Neural progenitor cell (in vitro differentiated cells): Measurements from ENCODE around the gene SHE. TPM values are rescaled to one million over a fixed set of nuclear protein-coding genes. Genes with fewer than 3 reads are reported as not detected.

ENCODE experiments used
- DNase-seq: peaks from one replicate; pipeline ENCODE4 v3.0.0-alpha.2; 2016; ENCODE audit warnings: low spot score
- H2AFZ ChIP-seq: fragments of 200-600 bp; sonication (generic); replicated peaks from 2 replicates; pipeline ENCODE4 v1.6.1; 2016; ENCODE audit warnings: antibody characterized with exemption
- H3F3A ChIP-seq: fragments of 200-600 bp; sonication (generic); 2 replicates; pipeline ENCODE4 v1.6.1; 2016; ENCODE audit warnings: antibody characterized with exemption, low read depth
- H3K27ac ChIP-seq: fragments of 200-600 bp; sonication (generic); 2 replicates; pipeline ENCODE4 v1.5.1; 2016; ENCODE audit warnings: mild to moderate bottlenecking
- H3K27me3 ChIP-seq: fragments of 200-600 bp; sonication (generic); 2 replicates; pipeline ENCODE4 v1.6.1; 2016; ENCODE audit warnings: mild to moderate bottlenecking, moderate library complexity
- H3K36me3 ChIP-seq: fragments of 200-600 bp; sonication (generic); 2 replicates; pipeline ENCODE4 v1.5.1; 2016
- H3K4me1 ChIP-seq: fragments of 200-600 bp; sonication (generic); 2 replicates; pipeline ENCODE4 v1.6.1; 2016; ENCODE audit warnings: mixed run types
- H3K4me2 ChIP-seq: fragments of 200-600 bp; sonication (generic); 2 replicates; pipeline ENCODE4 v1.6.1; 2016
- H3K4me3 ChIP-seq: fragments of 200-600 bp; sonication (generic); 2 replicates; pipeline ENCODE4 v1.5.1; 2016
- H3K79me2 ChIP-seq: fragments of 200-600 bp; sonication (generic); 2 replicates; pipeline ENCODE4 v1.6.1; 2016; ENCODE audit warnings: low read depth
- H3K9ac ChIP-seq: fragments of 200-600 bp; sonication (generic); 2 replicates; pipeline ENCODE4 v1.6.1; 2016
- H3K9me3 ChIP-seq: fragments of 200-600 bp; sonication (generic); 2 replicates; pipeline ENCODE4 v1.5.1; 2016; ENCODE audit warnings: low read depth
- H4K20me1 ChIP-seq: fragments of 200-600 bp; sonication (generic); 2 replicates; pipeline ENCODE4 v1.6.1; 2016; ENCODE audit warnings: low read depth
- H3K27ac Mint-ChIP-seq: 3 replicates; pipeline ENCODE4 v1.8.0; 2021; ENCODE audit warnings: mixed read lengths
- H3K27me3 Mint-ChIP-seq: 2 replicates; pipeline ENCODE4 v1.8.0; 2022; ENCODE audit warnings: low read depth, mild to moderate bottlenecking, inconsistent platforms, moderate library complexity, mixed read lengths; ENCODE audit not compliant: insufficient read depth
- H3K36me3 Mint-ChIP-seq: 3 replicates; pipeline ENCODE4 v1.8.0; 2021; ENCODE audit warnings: mixed read lengths
- H3K4me1 Mint-ChIP-seq: 3 replicates; pipeline ENCODE4 v1.8.0; 2021; ENCODE audit warnings: mixed read lengths
- H3K4me3 Mint-ChIP-seq: 3 replicates; pipeline ENCODE4 v1.8.0; 2021; ENCODE audit warnings: mild to moderate bottlenecking, moderate library complexity, mixed read lengths
- H3K9me3 Mint-ChIP-seq: 3 replicates; pipeline ENCODE4 v1.8.0; 2020; ENCODE audit warnings: mixed read lengths
- EZH2 ChIP-seq: fragments of 200-600 bp; sonication (generic); IDR thresholded peaks from 2 replicates; pipeline ENCODE4 v1.6.1; 2017; ENCODE audit warnings: antibody characterized with exemption, mild to moderate bottlenecking, moderate library complexity
- EZH2phosphoT487 ChIP-seq: fragments of 200-600 bp; sonication (generic); IDR thresholded peaks from 2 replicates; pipeline ENCODE4 v1.6.1; 2017; ENCODE audit warnings: antibody characterized with exemption
- total RNA-seq: library from RNA; depleted of rRNA; stranded (reverse); fragments of >200 nt; gene quantifications from 2 replicates; pipeline ENCODE4 v1.2.3, GENCODE V29; 2015; ENCODE audit warnings: low replicate concordance
- TF ChIP-seq, protein P1 (sequence below): fragments of 200-600 bp; sonication (generic); IDR thresholded peaks from 2 replicates; pipeline ENCODE4 v1.5.1; 2017; ENCODE audit warnings: antibody characterized with exemption, mild to moderate bottlenecking

The SHE gene
- total RNA-seq, 1 donor from 2014 or later, result 0.04 TPM

DNA sequence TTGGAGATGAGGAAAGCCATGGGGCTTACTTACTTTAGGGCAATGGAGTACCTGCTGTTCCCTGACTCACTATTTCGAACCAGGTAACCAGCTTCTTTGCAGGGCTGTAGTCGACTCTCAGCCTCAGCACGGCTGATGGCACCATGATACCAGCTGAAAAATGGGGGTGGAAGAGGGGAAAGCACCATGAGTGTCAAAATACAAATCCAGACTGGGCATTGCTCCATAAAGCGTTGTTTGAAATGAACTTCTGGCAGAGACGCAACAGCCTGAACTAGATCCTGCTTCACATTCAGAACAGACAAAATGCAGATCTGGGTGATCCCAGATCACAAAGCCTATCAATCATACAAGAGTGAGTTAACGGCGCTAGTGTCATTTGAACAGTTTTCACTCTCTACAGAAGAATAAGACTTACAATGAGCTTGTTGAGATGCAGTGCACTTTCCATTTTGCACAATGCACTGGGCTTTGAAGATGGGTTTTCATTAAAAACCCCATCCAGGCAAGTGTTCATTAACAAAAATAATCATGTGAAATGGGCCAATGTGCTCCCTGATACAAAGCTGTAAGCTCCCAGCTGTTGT, 16.2 kb downstream of the SHE start:
- Histone ChIP-seq H3K4me1 (peaks cover 4% of the 10 kb centered on the region), H3K4me3 (no peak overlapping the region), H3K9me3 (no peaks in the 10 kb centered on the region), H3K4me2 (no peak overlapping the region), H2AFZ (no peak overlapping the region), H3K9ac (no peak overlapping the region), H3K79me2 (no peaks in the 10 kb centered on the region), H3F3A (no peaks in the 10 kb centered on the region), H4K20me1 (no peaks in the 10 kb centered on the region), H3K27ac (no peak overlapping the region), H3K27me3 (no peaks in the 10 kb centered on the region), H3K36me3 (no peaks in the 10 kb centered on the region)
- H3K27ac Mint-ChIP-seq, result no peak overlapping the region
- H3K36me3 Mint-ChIP-seq, result no peaks in the 10 kb centered on the region
- H3K4me3 Mint-ChIP-seq, result no peak overlapping the region
- H3K9me3 Mint-ChIP-seq, result no peaks in the 10 kb centered on the region
- DNase-seq, result no peak
- H3K4me1 Mint-ChIP-seq, result peaks cover 5% of the 10 kb centered on the region
- TF ChIP-seq EZH2 (no peak), EZH2phosphoT487 (no peak)
- TF ChIP-seq, protein P1, sequence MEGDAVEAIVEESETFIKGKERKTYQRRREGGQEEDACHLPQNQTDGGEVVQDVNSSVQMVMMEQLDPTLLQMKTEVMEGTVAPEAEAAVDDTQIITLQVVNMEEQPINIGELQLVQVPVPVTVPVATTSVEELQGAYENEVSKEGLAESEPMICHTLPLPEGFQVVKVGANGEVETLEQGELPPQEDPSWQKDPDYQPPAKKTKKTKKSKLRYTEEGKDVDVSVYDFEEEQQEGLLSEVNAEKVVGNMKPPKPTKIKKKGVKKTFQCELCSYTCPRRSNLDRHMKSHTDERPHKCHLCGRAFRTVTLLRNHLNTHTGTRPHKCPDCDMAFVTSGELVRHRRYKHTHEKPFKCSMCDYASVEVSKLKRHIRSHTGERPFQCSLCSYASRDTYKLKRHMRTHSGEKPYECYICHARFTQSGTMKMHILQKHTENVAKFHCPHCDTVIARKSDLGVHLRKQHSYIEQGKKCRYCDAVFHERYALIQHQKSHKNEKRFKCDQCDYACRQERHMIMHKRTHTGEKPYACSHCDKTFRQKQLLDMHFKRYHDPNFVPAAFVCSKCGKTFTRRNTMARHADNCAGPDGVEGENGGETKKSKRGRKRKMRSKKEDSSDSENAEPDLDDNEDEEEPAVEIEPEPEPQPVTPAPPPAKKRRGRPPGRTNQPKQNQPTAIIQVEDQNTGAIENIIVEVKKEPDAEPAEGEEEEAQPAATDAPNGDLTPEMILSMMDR, result no peak
- peaks cover 10% of the 10 kb centered on the region for H3K27me3 Mint-ChIP-seq

DNA sequence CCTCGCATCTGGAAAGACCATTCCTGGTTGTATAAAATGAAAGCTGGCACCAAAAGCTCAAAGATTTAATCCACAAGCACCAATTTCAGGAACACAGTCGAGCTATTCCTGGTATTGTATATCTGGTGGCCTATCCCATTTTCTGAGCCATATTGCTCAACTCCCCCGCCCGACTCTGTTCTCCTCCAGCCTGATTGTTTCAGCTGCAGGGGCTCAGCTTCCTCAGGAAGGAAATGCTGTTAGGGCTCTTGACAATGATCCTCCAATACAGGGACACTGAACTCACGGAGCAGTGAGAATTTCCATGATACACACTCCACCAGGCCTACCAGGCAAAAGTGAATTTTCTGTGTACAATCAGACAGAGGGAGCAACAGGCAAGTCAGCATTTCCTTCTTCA, 17.1 kb downstream of the SHE start:
- Histone ChIP-seq H3K27me3 (no peaks in the 10 kb centered on the region), H3K9me3 (no peaks in the 10 kb centered on the region), H3K4me3 (no peak overlapping the region), H3K79me2 (no peaks in the 10 kb centered on the region), H3K4me2 (no peak overlapping the region), H2AFZ (no peak overlapping the region), H3K4me1 (peaks cover 4% of the 10 kb centered on the region), H4K20me1 (no peaks in the 10 kb centered on the region), H3F3A (peaks cover 7% of the 10 kb centered on the region), H3K9ac (no peak overlapping the region), H3K27ac (no peak overlapping the region), H3K36me3 (no peaks in the 10 kb centered on the region)
- Mint-ChIP-seq H3K27me3 (peaks cover 10% of the 10 kb centered on the region), H3K4me1 (peaks cover 12% of the 10 kb centered on the region), H3K9me3 (no peaks in the 10 kb centered on the region), H3K4me3 (no peak overlapping the region), H3K27ac (no peak overlapping the region), H3K36me3 (no peaks in the 10 kb centered on the region)
- no peak for DNase-seq
- TF ChIP-seq EZH2 (no peak), EZH2phosphoT487 (no peak)
- TF ChIP-seq, protein P1, result no peak

DNA sequence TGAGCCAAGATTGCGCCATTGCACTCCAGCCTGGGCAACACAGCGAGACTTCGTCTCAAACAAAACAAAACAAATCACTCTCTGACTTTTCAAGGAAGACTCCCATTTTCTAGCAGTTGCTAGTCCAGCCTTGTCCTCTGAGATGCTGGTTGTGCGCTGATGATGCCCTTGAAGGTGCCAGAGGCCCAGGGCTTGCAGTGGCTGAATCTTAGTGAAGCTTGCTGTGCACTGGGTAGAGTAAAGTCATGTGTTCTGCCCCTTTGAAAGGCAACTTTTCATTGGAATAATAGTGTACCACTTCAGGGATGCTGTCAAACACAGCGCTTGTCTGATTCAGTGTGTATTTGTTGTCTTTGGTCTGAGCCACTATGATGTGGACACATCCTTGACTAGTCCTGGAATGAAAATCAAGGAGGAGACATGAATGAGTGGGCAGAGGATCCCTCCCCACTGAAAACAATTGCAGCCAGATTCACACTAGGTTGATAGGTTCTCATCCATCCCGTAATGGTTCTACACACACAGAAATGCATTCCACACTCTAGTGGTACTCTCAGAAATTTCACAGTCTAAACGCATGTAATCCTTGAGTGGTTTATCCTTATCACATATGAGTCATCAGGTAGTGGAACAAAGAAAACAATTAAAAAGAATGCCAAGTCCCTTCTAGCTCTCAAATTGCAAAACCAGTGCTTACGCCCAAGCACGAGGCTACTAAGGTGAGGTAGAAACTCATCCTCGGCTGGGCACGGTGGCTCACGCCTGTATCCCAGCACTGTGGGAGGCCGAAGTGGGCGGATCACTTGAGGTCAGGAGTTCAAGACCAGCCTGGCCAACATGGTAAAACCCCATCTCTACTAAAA, 18.0 kb downstream of the SHE start:
- H3K36me3 Mint-ChIP-seq, result no peaks in the 10 kb centered on the region
- Histone ChIP-seq H3K9ac (no peak overlapping the region), H3K79me2 (no peaks in the 10 kb centered on the region), H3K27ac (no peak overlapping the region), H3F3A (peaks cover 7% of the 10 kb centered on the region), H3K36me3 (no peaks in the 10 kb centered on the region), H3K4me3 (no peak overlapping the region), H2AFZ (no peak overlapping the region), H3K27me3 (no peaks in the 10 kb centered on the region), H3K9me3 (no peaks in the 10 kb centered on the region), H3K4me2 (no peak overlapping the region), H4K20me1 (no peaks in the 10 kb centered on the region), H3K4me1 (peaks cover 4% of the 10 kb centered on the region)
- no peaks in the 10 kb centered on the region for H3K9me3 Mint-ChIP-seq
- TF ChIP-seq, protein P1, result no peak
- TF ChIP-seq EZH2 (no peak), EZH2phosphoT487 (no peak)
- no peak for DNase-seq
- H3K4me3 Mint-ChIP-seq, result no peak overlapping the region
- H3K4me1 Mint-ChIP-seq, result peaks cover 16% of the 10 kb centered on the region
- H3K27ac Mint-ChIP-seq, result no peak overlapping the region
- H3K27me3 Mint-ChIP-seq, result peaks cover 10% of the 10 kb centered on the region
